NB4 (cell line): Measurements from ENCODE around the gene SMARCAL1.
"Not testable (repeated sequence)": the region's sequence is repeated elsewhere in the genome, so short reads cannot be mapped to it uniquely, and the experiment has no call there.

Source experiments
- DNase-seq: peaks from one replicate; pipeline ENCODE4 v3.0.0; 2010; ENCODE audit warnings: low read depth
- H3K4me3 ChIP-seq: one replicate; pipeline ENCODE4 v1.5.1; 2011; ENCODE audit warnings: mild to moderate bottlenecking, low read depth, low read length, moderate library complexity
- CTCF ChIP-seq: IDR thresholded peaks from one replicate; pipeline ENCODE4 v1.5.1; 2012; ENCODE audit warnings: low read depth, low read length
- MAX ChIP-seq: IDR thresholded peaks from 2 replicates; pipeline ENCODE4 v1.6.1; 2011; ENCODE audit warnings: low read depth, low read length
- MYC ChIP-seq: IDR thresholded peaks from 2 replicates; pipeline ENCODE4 v1.6.1; 2011; ENCODE audit warnings: low read depth, low read length
- POLR2A ChIP-seq: IDR thresholded peaks from 2 replicates; pipeline ENCODE4 v1.6.1; 2011; ENCODE audit warnings: mild to moderate bottlenecking; ENCODE audit not compliant: insufficient read length; ENCODE audit errors: extremely low read depth

SMARCAL1 gene

GRCh38 chr2:216370961-216371712, 41.1 kb upstream of the SMARCAL1 start:
- no peak for DNase-seq
- H3K4me3 ChIP-seq: no peak overlapping the region
- no peak for TF ChIP-seq CTCF
- TF ChIP-seq MAX: no peak
- TF ChIP-seq MYC: no peak
- TF ChIP-seq POLR2A: no peak

GRCh38 chr2:216371721-216372702, 40.3 kb upstream of the SMARCAL1 start, which contains the start of gene MARCHF4:
MARCHF4 (minus strand) TSS chr2:216372483; CDS start chr2:216370260, 2,223 bp downstream.
- peak; percentile 63 for DNase-seq
- no peak for TF ChIP-seq POLR2A
- no peak for TF ChIP-seq MYC
- TF ChIP-seq MAX: no peak
- TF ChIP-seq CTCF: no peak
- H3K4me3 ChIP-seq: no peak within 1 kb of the TSS

- TF ChIP-seq MAX (no peak), CTCF (no peak), POLR2A (no peak), MYC (no peak)
- no peak for DNase-seq
- no peak overlapping the region for H3K4me3 ChIP-seq
Measured at GRCh38 chr2:216372761-216373291, 39.5 kb upstream of the SMARCAL1 start.

GRCh38 chr2:216373896-216374295, 38.4 kb upstream of the SMARCAL1 start:
- no peak for TF ChIP-seq MYC
- TF ChIP-seq POLR2A: no peak
- TF ChIP-seq CTCF: no peak
- TF ChIP-seq MAX: no peak
- no peak overlapping the region for H3K4me3 ChIP-seq
- DNase-seq: no peak

GRCh38 chr2:216375286-216375685, 37.0 kb upstream of the SMARCAL1 start:
- no peak overlapping the region for H3K4me3 ChIP-seq
- TF ChIP-seq MYC (no peak), POLR2A (no peak), MAX (no peak)
- DNase-seq: no peak

- no peak overlapping the region for H3K4me3 ChIP-seq
- TF ChIP-seq CTCF (no peak), MAX (no peak), MYC (no peak), POLR2A (no peak)
- DNase-seq: no peak
Measured at GRCh38 chr2:216379977-216380376, 32.3 kb upstream of the SMARCAL1 start.

GRCh38 chr2:216384409-216384808, 27.9 kb upstream of the SMARCAL1 start:
- not testable (repeated sequence) for H3K4me3 ChIP-seq, DNase-seq
